Liver (tissue), 9 donors: ENCODE data around the gene UBTD2. TPM values are rescaled to one million over a fixed set of nuclear protein-coding genes. Genes with fewer than 3 reads are reported as not detected.

Experiments used
- DNase-seq: peaks from one replicate; pipeline ENCODE4 v3.0.0-alpha.2; 2017; ENCODE audit warnings: low spot score
- H3K27ac ChIP-seq, 2 donors: one replicate each; pipeline ENCODE4 v1.7.0; 2013; ENCODE audit warnings: inconsistent platforms in 2 of 2, low read length in 2 of 2, control low read depth in 1 of 2, low read depth in 1 of 2, mild to moderate bottlenecking in 1 of 2
- H3K27me3 ChIP-seq, 4 donors: one replicate each; pipeline versions ENCODE4 v1.6.1 to v1.7.0; 2013; ENCODE audit warnings: low read length in 3 of 4, inconsistent platforms in 1 of 4, mild to moderate bottlenecking in 1 of 4, moderate library complexity in 1 of 4; ENCODE audit not compliant: control insufficient read depth in 4 of 4, insufficient read depth in 4 of 4
- H3K36me3 ChIP-seq, 4 donors: one replicate each; pipeline versions ENCODE4 v1.6.1 to v1.7.0; 2013; ENCODE audit warnings: low read length in 3 of 4, mild to moderate bottlenecking in 3 of 4, low read depth in 1 of 4, moderate library complexity in 1 of 4; ENCODE audit not compliant: control insufficient read depth in 4 of 4, insufficient read depth in 3 of 4
- H3K4me1 ChIP-seq, 4 donors: one replicate each; pipeline versions ENCODE4 v1.6.1 to v1.7.0; 2013; ENCODE audit warnings: low read length in 3 of 4, mild to moderate bottlenecking in 3 of 4, moderate library complexity in 1 of 4; ENCODE audit not compliant: control insufficient read depth in 4 of 4, insufficient read depth in 4 of 4
- H3K4me3 ChIP-seq, 3 donors: one replicate each; pipeline versions ENCODE4 v1.6.1 to v1.7.0; 2013; ENCODE audit warnings: low read length in 3 of 3, control low read depth in 1 of 3, low read depth in 1 of 3, mild to moderate bottlenecking in 1 of 3
- H3K9ac ChIP-seq, 2 donors: one replicate each; pipeline ENCODE4 v1.7.0; 2013; ENCODE audit warnings: low read length in 2 of 2, mild to moderate bottlenecking in 2 of 2, moderate library complexity in 2 of 2, control low read depth in 1 of 2, low read depth in 1 of 2
- H3K9me3 ChIP-seq, 4 donors: one replicate each; pipeline versions ENCODE4 v1.6.1 to v1.7.0; 2013; ENCODE audit warnings: low read length in 3 of 4; ENCODE audit not compliant: control insufficient read depth in 4 of 4
- EGR1 ChIP-seq, 2 donors: IDR thresholded peaks; 2 replicates each; pipeline ENCODE4 v1.6.1; 2016 to 2018; ENCODE audit warnings: antibody characterized with exemption in 2 of 2, low read depth in 2 of 2
- FOXA1 ChIP-seq: IDR thresholded peaks from 2 replicates; pipeline ENCODE4 v1.6.1; 2016; ENCODE audit warnings: antibody characterized with exemption
- FOXA2 ChIP-seq: IDR thresholded peaks from 2 replicates; pipeline ENCODE4 v1.6.1; 2016; ENCODE audit warnings: antibody characterized with exemption
- HNF4A ChIP-seq, 2 donors: conservative IDR thresholded peaks; 2 replicates each; pipeline ENCODE4 v1.6.1; 2016; ENCODE audit warnings: antibody characterized with exemption in 2 of 2, mild to moderate bottlenecking in 2 of 2
- HNF4G ChIP-seq: IDR thresholded peaks from 2 replicates; pipeline ENCODE4 v1.6.1; 2016; ENCODE audit warnings: antibody characterized with exemption
- JUND ChIP-seq, 2 donors: IDR thresholded peaks; 2 replicates each; pipeline ENCODE4 v1.6.1; 2016; ENCODE audit warnings: antibody characterized with exemption in 2 of 2
- RAD21 ChIP-seq, 2 donors: IDR thresholded peaks; 2 replicates each; pipeline ENCODE4 v1.6.1; 2016; ENCODE audit warnings: antibody characterized with exemption in 2 of 2, mild to moderate bottlenecking in 2 of 2
- RXRA ChIP-seq, 2 donors: IDR thresholded peaks; 2 replicates each; pipeline ENCODE4 v1.6.1; 2017 to 2018; ENCODE audit warnings: antibody characterized with exemption in 2 of 2, mild to moderate bottlenecking in 1 of 2
- YY1 ChIP-seq: IDR thresholded peaks from 2 replicates; pipeline ENCODE4 v1.6.1; 2016; ENCODE audit warnings: antibody characterized with exemption, mild to moderate bottlenecking
- WGBS: extraction: QIAGEN DNeasy Blood & Tissue Kit; methylation state at CpG from one replicate; pipeline ENCODE4 v1.1.7; 2013; 5-methylcytosine and 5-hydroxymethylcytosine counted together
- polyA plus RNA-seq, 2 donors: library from polyadenylated mRNA; stranded (reverse) in 1 of 2; unstranded in 1 of 2; fragments of 200-250 nt in 1 of 2; fragments of >200 nt in 1 of 2; fragmentation: Nextera tagmentation in 1 of 2; extraction: Ambion mirVana in 1 of 2; gene quantifications; one replicate each; pipeline versions ENCODE4 v1.2.1 to v1.2.3, GENCODE V29; 2013 to 2015
- total RNA-seq, 2 donors: library from RNA; depleted of rRNA; stranded (reverse); fragments of >200 nt; gene quantifications; one replicate each; pipeline ENCODE4 v1.2.3, GENCODE V29; 2014
- TF ChIP-seq, protein P1 (sequence below): IDR thresholded peaks from 2 replicates; pipeline ENCODE4 v1.6.1; 2016; ENCODE audit warnings: antibody characterized with exemption, mild to moderate bottlenecking
- TF ChIP-seq, protein P2 (sequence below): IDR thresholded peaks from 2 replicates; pipeline ENCODE4 v1.6.1; 2016; ENCODE audit warnings: antibody characterized with exemption
- TF ChIP-seq, protein P3 (sequence below): IDR thresholded peaks from 2 replicates; pipeline ENCODE4 v1.6.1; 2016; ENCODE audit warnings: antibody characterized with exemption
- TF ChIP-seq, protein P4 (sequence below): IDR thresholded peaks from 2 replicates; pipeline ENCODE4 v1.6.1; 2016; ENCODE audit warnings: antibody characterized with exemption
- TF ChIP-seq, protein P5 (sequence below): fragments of 150-350 bp; IDR thresholded peaks from 2 replicates; pipeline ENCODE4 v1.5.1; 2017; ENCODE audit warnings: improper control_type of control experiment, low read depth, low read length; ENCODE audit not compliant: missing input control
- donor health status: healthy.
- donor health status: healthy.
- donor health status: healthy.
- donor health status: healthy.
- donor health status: healthy.

The UBTD2 gene
- total and polyA plus RNA-seq, 4 donors: 4.4 to 8.3 (median 6.6) TPM

DNA sequence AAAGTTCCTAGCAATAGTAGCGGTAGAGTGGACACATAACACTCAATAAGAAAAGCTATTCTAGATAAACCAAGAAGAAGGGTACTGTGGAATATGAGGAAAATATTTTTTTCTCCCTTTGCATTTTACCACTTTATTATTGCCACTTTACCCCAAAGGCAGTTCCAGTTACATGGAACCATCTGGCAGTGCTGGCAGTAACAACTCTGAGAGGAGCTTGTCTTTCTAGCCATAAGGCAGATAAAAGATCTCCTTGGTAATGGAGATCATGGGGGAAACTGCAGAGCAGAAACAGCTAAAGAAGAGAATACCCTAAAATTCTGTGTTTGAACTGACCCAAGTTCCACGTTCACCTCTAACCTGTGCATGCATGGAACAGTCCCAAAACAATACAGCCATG lies 38.5 kb downstream of the UBTD2 start (continued):
- TF ChIP-seq, protein P1, sequence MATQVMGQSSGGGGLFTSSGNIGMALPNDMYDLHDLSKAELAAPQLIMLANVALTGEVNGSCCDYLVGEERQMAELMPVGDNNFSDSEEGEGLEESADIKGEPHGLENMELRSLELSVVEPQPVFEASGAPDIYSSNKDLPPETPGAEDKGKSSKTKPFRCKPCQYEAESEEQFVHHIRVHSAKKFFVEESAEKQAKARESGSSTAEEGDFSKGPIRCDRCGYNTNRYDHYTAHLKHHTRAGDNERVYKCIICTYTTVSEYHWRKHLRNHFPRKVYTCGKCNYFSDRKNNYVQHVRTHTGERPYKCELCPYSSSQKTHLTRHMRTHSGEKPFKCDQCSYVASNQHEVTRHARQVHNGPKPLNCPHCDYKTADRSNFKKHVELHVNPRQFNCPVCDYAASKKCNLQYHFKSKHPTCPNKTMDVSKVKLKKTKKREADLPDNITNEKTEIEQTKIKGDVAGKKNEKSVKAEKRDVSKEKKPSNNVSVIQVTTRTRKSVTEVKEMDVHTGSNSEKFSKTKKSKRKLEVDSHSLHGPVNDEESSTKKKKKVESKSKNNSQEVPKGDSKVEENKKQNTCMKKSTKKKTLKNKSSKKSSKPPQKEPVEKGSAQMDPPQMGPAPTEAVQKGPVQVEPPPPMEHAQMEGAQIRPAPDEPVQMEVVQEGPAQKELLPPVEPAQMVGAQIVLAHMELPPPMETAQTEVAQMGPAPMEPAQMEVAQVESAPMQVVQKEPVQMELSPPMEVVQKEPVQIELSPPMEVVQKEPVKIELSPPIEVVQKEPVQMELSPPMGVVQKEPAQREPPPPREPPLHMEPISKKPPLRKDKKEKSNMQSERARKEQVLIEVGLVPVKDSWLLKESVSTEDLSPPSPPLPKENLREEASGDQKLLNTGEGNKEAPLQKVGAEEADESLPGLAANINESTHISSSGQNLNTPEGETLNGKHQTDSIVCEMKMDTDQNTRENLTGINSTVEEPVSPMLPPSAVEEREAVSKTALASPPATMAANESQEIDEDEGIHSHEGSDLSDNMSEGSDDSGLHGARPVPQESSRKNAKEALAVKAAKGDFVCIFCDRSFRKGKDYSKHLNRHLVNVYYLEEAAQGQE: no peak
- TF ChIP-seq RAD21 (IDR thresholded peaks at IDR 0.05) (no peak), EGR1 (IDR thresholded peaks at IDR 0.05; ENCODE audit: low read depth in 2 of 2) (no peak), YY1 (no peak)

DNA sequence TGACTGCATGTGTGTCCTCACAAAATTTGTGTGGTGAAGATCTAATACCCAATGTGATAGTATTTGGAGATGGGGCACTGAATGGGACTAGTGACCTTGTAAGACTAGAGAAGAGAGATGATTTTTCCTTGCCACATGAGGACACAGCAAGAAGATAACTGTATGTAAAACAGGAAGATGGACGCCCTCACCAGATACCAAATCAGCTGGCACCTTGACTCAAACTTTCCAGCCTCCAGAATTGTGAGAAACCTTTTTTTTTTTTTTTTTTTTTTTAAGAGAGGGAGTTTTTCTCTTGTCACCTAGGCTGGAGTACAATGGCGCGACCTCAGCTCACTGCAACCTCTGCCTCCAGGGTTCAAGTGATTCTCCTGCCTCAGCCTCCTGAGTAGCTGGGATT lies 40.3 kb downstream of the UBTD2 start:
- 97% methylated on average over 3 of the region's 3 CpGs for whole genome bisulfite sequencing

DNA sequence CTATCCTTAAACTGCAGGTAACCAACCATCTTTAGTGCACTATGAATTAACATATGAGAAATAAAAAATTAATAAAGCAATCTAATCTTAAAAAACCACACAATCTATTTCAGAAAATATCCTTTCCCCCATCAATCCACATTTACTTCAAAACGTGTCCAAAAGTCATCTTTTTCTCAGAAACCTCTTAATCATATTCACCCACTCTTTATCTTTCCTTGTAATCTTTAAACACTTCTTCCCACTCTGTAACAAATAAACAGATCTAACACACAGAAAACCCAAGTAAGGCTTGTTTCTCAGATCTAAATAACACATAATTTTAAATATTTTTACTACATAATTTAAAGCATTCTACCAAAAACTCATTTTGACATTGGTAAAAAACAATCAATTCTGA lies 45.2 kb downstream of the UBTD2 start:
- 74% methylated on average over 1 of the region's 1 CpG for WGBS
- peaks cover 0 to 2% (median 0%) of the 10 kb centered on the region in 4 donors for H3K36me3 ChIP-seq

More for the DNA sequence above, 40.3 kb downstream of the UBTD2 start:
- Histone ChIP-seq H3K4me3 (no peak overlapping the region), H3K4me1 (no peaks in the 10 kb centered on the region), H3K27ac (no peak overlapping the region), H3K9ac (no peak overlapping the region), H3K9me3 (no peaks in the 10 kb centered on the region), H3K27me3 (no peaks in the 10 kb centered on the region), H3K36me3 (no peaks in the 10 kb centered on the region)
- no peak for DNase-seq
- TF ChIP-seq HNF4A (conservative IDR thresholded peaks at IDR 0.05): no peak
- no peak for TF ChIP-seq FOXA2
- no peak for TF ChIP-seq EGR1 (IDR thresholded peaks at IDR 0.05; ENCODE audit: low read depth in 2 of 2)
- TF ChIP-seq, protein P2, sequence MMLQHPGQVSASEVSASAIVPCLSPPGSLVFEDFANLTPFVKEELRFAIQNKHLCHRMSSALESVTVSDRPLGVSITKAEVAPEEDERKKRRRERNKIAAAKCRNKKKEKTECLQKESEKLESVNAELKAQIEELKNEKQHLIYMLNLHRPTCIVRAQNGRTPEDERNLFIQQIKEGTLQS: no peak

More for the DNA sequence above, 45.2 kb downstream of the UBTD2 start:
- Histone ChIP-seq H3K4me3 (no peak overlapping the region), H3K27ac (no peak overlapping the region), H3K9ac (no peak overlapping the region), H3K9me3 (no peaks in the 10 kb centered on the region), H3K4me1 (peaks cover 0 to 17% (median 16%) of the 10 kb centered on the region in 4 donors), H3K27me3 (no peaks in the 10 kb centered on the region)
- TF ChIP-seq, protein P1: no peak
- TF ChIP-seq, protein P3, sequence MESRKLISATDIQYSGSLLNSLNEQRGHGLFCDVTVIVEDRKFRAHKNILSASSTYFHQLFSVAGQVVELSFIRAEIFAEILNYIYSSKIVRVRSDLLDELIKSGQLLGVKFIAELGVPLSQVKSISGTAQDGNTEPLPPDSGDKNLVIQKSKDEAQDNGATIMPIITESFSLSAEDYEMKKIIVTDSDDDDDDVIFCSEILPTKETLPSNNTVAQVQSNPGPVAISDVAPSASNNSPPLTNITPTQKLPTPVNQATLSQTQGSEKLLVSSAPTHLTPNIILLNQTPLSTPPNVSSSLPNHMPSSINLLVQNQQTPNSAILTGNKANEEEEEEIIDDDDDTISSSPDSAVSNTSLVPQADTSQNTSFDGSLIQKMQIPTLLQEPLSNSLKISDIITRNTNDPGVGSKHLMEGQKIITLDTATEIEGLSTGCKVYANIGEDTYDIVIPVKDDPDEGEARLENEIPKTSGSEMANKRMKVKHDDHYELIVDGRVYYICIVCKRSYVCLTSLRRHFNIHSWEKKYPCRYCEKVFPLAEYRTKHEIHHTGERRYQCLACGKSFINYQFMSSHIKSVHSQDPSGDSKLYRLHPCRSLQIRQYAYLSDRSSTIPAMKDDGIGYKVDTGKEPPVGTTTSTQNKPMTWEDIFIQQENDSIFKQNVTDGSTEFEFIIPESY: no peak
- TF ChIP-seq HNF4G: no peak
- no peak for TF ChIP-seq FOXA1
- TF ChIP-seq, protein P4, sequence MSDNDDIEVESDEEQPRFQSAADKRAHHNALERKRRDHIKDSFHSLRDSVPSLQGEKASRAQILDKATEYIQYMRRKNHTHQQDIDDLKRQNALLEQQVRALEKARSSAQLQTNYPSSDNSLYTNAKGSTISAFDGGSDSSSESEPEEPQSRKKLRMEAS: no peak
- no peak for TF ChIP-seq RAD21 (IDR thresholded peaks at IDR 0.05)
- TF ChIP-seq EGR1 (IDR thresholded peaks at IDR 0.05; ENCODE audit: low read depth in 2 of 2): no peak
- TF ChIP-seq, protein P5, sequence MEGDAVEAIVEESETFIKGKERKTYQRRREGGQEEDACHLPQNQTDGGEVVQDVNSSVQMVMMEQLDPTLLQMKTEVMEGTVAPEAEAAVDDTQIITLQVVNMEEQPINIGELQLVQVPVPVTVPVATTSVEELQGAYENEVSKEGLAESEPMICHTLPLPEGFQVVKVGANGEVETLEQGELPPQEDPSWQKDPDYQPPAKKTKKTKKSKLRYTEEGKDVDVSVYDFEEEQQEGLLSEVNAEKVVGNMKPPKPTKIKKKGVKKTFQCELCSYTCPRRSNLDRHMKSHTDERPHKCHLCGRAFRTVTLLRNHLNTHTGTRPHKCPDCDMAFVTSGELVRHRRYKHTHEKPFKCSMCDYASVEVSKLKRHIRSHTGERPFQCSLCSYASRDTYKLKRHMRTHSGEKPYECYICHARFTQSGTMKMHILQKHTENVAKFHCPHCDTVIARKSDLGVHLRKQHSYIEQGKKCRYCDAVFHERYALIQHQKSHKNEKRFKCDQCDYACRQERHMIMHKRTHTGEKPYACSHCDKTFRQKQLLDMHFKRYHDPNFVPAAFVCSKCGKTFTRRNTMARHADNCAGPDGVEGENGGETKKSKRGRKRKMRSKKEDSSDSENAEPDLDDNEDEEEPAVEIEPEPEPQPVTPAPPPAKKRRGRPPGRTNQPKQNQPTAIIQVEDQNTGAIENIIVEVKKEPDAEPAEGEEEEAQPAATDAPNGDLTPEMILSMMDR: no peak
- TF ChIP-seq, protein P2: no peak
- TF ChIP-seq FOXA2: no peak
- no peak for TF ChIP-seq RXRA (IDR thresholded peaks at IDR 0.05)
- TF ChIP-seq JUND (IDR thresholded peaks at IDR 0.05): no peak
- no peak for TF ChIP-seq HNF4A (conservative IDR thresholded peaks at IDR 0.05)
- no peak for DNase-seq
